HL-60 (cell line): ENCODE data around the gene AGER.

Source experiments
- DNase-seq, 2 experiments: peaks; one replicate each; pipeline ENCODE4 v3.0.0-alpha.2; 2010 to 2020; ENCODE audit warnings: low read depth in 1 of 2, low spot score in 1 of 2
- H3K27ac ChIP-seq: fragments of 250-450 bp; sonication (Bioruptor Pico); replicated peaks from 2 replicates; pipeline ENCODE4 v1.5.1; 2020; ENCODE audit warnings: mild to moderate bottlenecking, moderate library complexity
- H3K27me3 ChIP-seq: fragments of 250-450 bp; sonication (Bioruptor Pico); 2 replicates; pipeline ENCODE4 v1.5.1; 2021; ENCODE audit warnings: mild to moderate bottlenecking, moderate library complexity; ENCODE audit not compliant: insufficient read depth, poor library complexity, severe bottlenecking
- H3K4me3 ChIP-seq: replicated peaks from 2 replicates; pipeline ENCODE4 v1.5.1; 2011; ENCODE audit warnings: mild to moderate bottlenecking, control low read depth, low read length; ENCODE audit not compliant: insufficient read depth
- CTCF ChIP-seq: IDR thresholded peaks from one replicate; pipeline ENCODE4 v1.5.1; 2011; ENCODE audit warnings: low read length, control low read depth, inconsistent platforms; ENCODE audit not compliant: insufficient read depth
- GABPA ChIP-seq: IDR thresholded peaks from 2 replicates; pipeline ENCODE4 v1.6.1; 2012; ENCODE audit warnings: low read depth
- POLR2AphosphoS5 ChIP-seq: IDR thresholded peaks from 2 replicates; pipeline ENCODE4 v1.6.1; 2012; ENCODE audit warnings: low read depth
- SPI1 ChIP-seq: IDR thresholded peaks from 2 replicates; pipeline ENCODE4 v1.6.1; 2012; ENCODE audit warnings: low read depth, mild to moderate bottlenecking, borderline replicate concordance
- TF ChIP-seq, protein P1 (sequence below): IDR thresholded peaks from 2 replicates; pipeline ENCODE4 v1.6.1; 2012; ENCODE audit warnings: low read depth; ENCODE audit not compliant: insufficient replicate concordance

The AGER gene

GRCh38 chr6:32168807-32169591 lies 15.1 kb downstream of the AGER start:
- H3K27ac ChIP-seq: no peak overlapping the region
- no peak for DNase-seq
- no peaks in the 10 kb centered on the region for H3K27me3 ChIP-seq
- no peak overlapping the region for H3K4me3 ChIP-seq
- TF ChIP-seq, protein P1, sequence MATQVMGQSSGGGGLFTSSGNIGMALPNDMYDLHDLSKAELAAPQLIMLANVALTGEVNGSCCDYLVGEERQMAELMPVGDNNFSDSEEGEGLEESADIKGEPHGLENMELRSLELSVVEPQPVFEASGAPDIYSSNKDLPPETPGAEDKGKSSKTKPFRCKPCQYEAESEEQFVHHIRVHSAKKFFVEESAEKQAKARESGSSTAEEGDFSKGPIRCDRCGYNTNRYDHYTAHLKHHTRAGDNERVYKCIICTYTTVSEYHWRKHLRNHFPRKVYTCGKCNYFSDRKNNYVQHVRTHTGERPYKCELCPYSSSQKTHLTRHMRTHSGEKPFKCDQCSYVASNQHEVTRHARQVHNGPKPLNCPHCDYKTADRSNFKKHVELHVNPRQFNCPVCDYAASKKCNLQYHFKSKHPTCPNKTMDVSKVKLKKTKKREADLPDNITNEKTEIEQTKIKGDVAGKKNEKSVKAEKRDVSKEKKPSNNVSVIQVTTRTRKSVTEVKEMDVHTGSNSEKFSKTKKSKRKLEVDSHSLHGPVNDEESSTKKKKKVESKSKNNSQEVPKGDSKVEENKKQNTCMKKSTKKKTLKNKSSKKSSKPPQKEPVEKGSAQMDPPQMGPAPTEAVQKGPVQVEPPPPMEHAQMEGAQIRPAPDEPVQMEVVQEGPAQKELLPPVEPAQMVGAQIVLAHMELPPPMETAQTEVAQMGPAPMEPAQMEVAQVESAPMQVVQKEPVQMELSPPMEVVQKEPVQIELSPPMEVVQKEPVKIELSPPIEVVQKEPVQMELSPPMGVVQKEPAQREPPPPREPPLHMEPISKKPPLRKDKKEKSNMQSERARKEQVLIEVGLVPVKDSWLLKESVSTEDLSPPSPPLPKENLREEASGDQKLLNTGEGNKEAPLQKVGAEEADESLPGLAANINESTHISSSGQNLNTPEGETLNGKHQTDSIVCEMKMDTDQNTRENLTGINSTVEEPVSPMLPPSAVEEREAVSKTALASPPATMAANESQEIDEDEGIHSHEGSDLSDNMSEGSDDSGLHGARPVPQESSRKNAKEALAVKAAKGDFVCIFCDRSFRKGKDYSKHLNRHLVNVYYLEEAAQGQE: no peak
- TF ChIP-seq SPI1 (no peak), POLR2AphosphoS5 (no peak), CTCF (no peak), GABPA (no peak)

DNA sequence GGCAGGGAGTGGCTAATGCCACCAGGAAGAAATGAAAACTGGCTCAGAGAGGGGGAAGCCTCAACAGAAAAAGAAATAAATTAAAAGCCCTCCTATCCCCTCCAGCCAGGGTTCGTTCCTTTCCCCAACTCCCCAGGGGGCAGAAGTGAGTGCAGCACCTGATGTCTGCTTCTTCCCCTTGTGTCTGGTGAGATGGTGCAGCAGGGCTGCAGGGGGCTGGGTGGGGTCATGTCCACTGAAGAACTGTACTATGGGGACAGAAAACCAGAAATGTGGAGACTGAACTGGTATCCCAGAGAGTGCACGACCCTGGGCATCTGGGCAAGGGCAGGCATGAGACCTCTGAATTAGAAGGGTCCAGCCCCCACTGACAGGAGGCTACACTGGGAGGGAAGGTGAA lies 15.7 kb downstream of the AGER start:
- Histone ChIP-seq H3K4me3 (no peak overlapping the region), H3K27me3 (no peaks in the 10 kb centered on the region), H3K27ac (no peak overlapping the region)
- TF ChIP-seq SPI1 (no peak), POLR2AphosphoS5 (no peak), GABPA (no peak)
- TF ChIP-seq, protein P1: no peak
- DNase-seq: no peak

DNA sequence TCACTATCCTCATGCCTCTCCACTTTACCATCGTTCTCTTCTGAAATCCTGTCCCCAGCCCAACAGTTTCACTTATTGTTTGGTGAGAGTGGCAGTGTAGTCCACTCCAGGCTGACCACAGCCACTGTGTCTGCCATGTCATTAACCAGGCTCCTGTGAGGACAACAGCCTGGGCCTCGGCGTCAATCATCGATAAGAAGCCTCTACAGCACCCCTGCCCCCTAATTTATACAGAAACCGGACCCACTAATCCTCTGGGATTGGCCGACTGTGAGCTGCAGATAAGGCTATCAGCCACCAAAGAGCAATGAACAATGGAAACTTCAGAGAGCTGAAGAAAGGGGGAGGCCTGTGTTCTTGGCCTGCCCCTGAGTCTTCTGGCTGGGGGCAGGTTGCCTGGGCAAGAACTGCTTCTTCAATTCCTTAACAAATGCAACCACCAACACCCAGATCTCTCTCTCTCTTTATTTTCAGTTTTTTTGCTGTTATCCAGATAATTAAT lies 16.2 kb downstream of the AGER start:
- no peak overlapping the region for H3K4me3 ChIP-seq
- no peak overlapping the region for H3K27ac ChIP-seq
- no peak for DNase-seq
- no peaks in the 10 kb centered on the region for H3K27me3 ChIP-seq
- TF ChIP-seq CTCF: no peak
- TF ChIP-seq POLR2AphosphoS5: no peak
- TF ChIP-seq, protein P1: no peak
- no peak for TF ChIP-seq GABPA
- no peak for TF ChIP-seq SPI1
